Endothelial cell of umbilical vein (primary cell): ENCODE measurements around the gene TACR1. TPM values are rescaled to one million over a fixed set of nuclear protein-coding genes. Genes with fewer than 3 reads are reported as not detected.

Source experiments
- BruUV-seq: library from RNA; stranded (reverse); fragments of 400-500 nt; replicated peaks from 2 replicates; lab custom pipeline; 2021; lab: Mats Ljungman, UMichigan
- CTCF ChIA-PET: fragments of 300-600, 350-600 bp; sonication (Branson Sonifier 250); formaldehyde crosslinking; loops from one replicate; lab custom pipeline; 2021; ENCODE audit warnings: antibody characterized with exemption, inconsistent platforms; lab: Charles Lee
- POLR2A ChIA-PET: fragments of 300-600, 350-600 bp; sonication (Branson Sonifier 250); formaldehyde crosslinking; loops from one replicate; lab custom pipeline; 2021; ENCODE audit warnings: antibody characterized with exemption, inconsistent platforms; lab: Charles Lee
- DNase-seq: peaks from one replicate; pipeline ENCODE4 v3.0.0-alpha.2; 2011; ENCODE audit warnings: low read depth, low spot score
- FAIRE-seq: peaks from 2 replicates; lab custom pipeline; 2011; peaks lifted over from hg19 to GRCh38; lab: Jason Lieb, UNC
- H2AFZ ChIP-seq: 2 replicates; pipeline ENCODE4 v1.6.0; 2012; ENCODE audit warnings: low read depth, low read length, control low read depth, inconsistent platforms
- H3K27ac ChIP-seq: 2 replicates; pipeline ENCODE4 v1.5.1; 2011; ENCODE audit warnings: low read depth, mild to moderate bottlenecking, control low read depth, low read length, moderate library complexity; ENCODE audit not compliant: insufficient read depth
- H3K27me3 ChIP-seq, 2 experiments: 2 replicates each; pipeline versions ENCODE4 v1.6.0 to v1.6.1; 2011; ENCODE audit warnings: low read length in 2 of 2, mixed read lengths in 1 of 2; ENCODE audit not compliant: control insufficient read depth in 2 of 2, insufficient read depth in 2 of 2
- H3K36me3 ChIP-seq, 2 experiments: 2 replicates in 1 of 2; 3 replicates in 1 of 2; pipeline ENCODE4 v1.5.1; 2011; ENCODE audit warnings: low read length in 2 of 2, mild to moderate bottlenecking in 1 of 2, moderate library complexity in 1 of 2; ENCODE audit not compliant: control insufficient read depth in 2 of 2, insufficient read depth in 2 of 2; ENCODE audit errors: extremely low read depth in 1 of 2
- H3K4me1 ChIP-seq: 3 replicates; pipeline ENCODE4 v1.5.1; 2011; ENCODE audit warnings: mild to moderate bottlenecking, low read length; ENCODE audit not compliant: control insufficient read depth, insufficient read depth; ENCODE audit errors: extremely low read depth
- H3K4me2 ChIP-seq: 2 replicates; pipeline ENCODE4 v1.6.1; 2011; ENCODE audit warnings: low read length, control low read depth, mixed read lengths; ENCODE audit not compliant: insufficient read depth
- H3K4me3 ChIP-seq, 3 experiments: fragments of 200-600 bp in 1 of 3; sonication (generic), shearing (Covaris generic) in 1 of 3; replicated peaks in 1 of 3; 2 replicates each; pipeline ENCODE4 v1.5.1; 2011 to 2016; ENCODE audit warnings: control low read depth in 3 of 3, low read length in 3 of 3, mild to moderate bottlenecking in 2 of 3, inconsistent platforms in 1 of 3, low read depth in 1 of 3, moderate library complexity in 1 of 3; ENCODE audit not compliant: insufficient read depth in 1 of 3
- H3K79me2 ChIP-seq: 2 replicates; pipeline ENCODE4 v1.6.0; 2012; ENCODE audit warnings: low read length, inconsistent platforms; ENCODE audit not compliant: control insufficient read depth, insufficient read depth
- H3K9ac ChIP-seq: replicated peaks from 2 replicates; pipeline ENCODE3; 2011; ENCODE audit warnings: low read length, control low read depth; ENCODE audit not compliant: insufficient read depth; ENCODE audit errors: extremely low read depth
- H3K9me1 ChIP-seq: replicated peaks from 3 replicates; pipeline ENCODE4 v1.6.0; 2011; ENCODE audit warnings: mild to moderate bottlenecking, low read length; ENCODE audit not compliant: control insufficient read depth, insufficient read depth; ENCODE audit errors: extremely low read depth
- H3K9me3 ChIP-seq: replicated peaks from 2 replicates; pipeline ENCODE4 v1.5.1; 2012; ENCODE audit warnings: low read length, inconsistent platforms; ENCODE audit not compliant: control insufficient read depth, insufficient read depth
- H4K20me1 ChIP-seq: replicated peaks from 2 replicates; pipeline ENCODE3; 2011; ENCODE audit warnings: mild to moderate bottlenecking, low read length; ENCODE audit not compliant: control insufficient read depth, insufficient read depth; ENCODE audit errors: extremely low read depth
- CTCF ChIP-seq, 2 donors: IDR thresholded peaks; 1 replicate in 1 of 2; 2 replicates in 1 of 2; pipeline ENCODE4 v1.5.1; 2011; ENCODE audit warnings: low read length in 2 of 2, mild to moderate bottlenecking in 2 of 2, moderate library complexity in 2 of 2, control low read depth in 1 of 2, inconsistent platforms in 1 of 2, low read depth in 1 of 2; ENCODE audit not compliant: insufficient read depth in 1 of 2; ENCODE audit errors: extremely low read depth in 1 of 2
- EZH2 ChIP-seq: IDR thresholded peaks from 2 replicates; pipeline ENCODE4 v1.6.1; 2012; ENCODE audit warnings: borderline replicate concordance, low read depth, mild to moderate bottlenecking, moderate library complexity, low read length, inconsistent platforms; ENCODE audit not compliant: severe bottlenecking
- FOS ChIP-seq: IDR thresholded peaks from 2 replicates; pipeline ENCODE4 v1.6.1; 2011; ENCODE audit warnings: mild to moderate bottlenecking, low read length, moderate library complexity, borderline replicate concordance; ENCODE audit not compliant: insufficient read depth
- GATA2 ChIP-seq: IDR thresholded peaks from 2 replicates; pipeline ENCODE4 v1.7.0; 2011; ENCODE audit warnings: low read depth, mild to moderate bottlenecking, moderate library complexity, mixed read lengths, low read length; ENCODE audit not compliant: insufficient read length, insufficient read depth
- JUN ChIP-seq: IDR thresholded peaks from 2 replicates; pipeline ENCODE4 v1.6.1; 2011; ENCODE audit warnings: borderline replicate concordance, low read depth; ENCODE audit not compliant: insufficient read length, insufficient read depth
- MAX ChIP-seq: IDR thresholded peaks from 2 replicates; pipeline ENCODE4 v1.6.1; 2011; ENCODE audit not compliant: insufficient read depth, insufficient read length
- MYC ChIP-seq: IDR thresholded peaks from one replicate; pipeline ENCODE4 v1.6.1; 2011; ENCODE audit warnings: mild to moderate bottlenecking, low read depth, low read length
- POLR2A ChIP-seq: IDR thresholded peaks from 2 replicates; pipeline ENCODE4 v1.6.1; 2012; ENCODE audit warnings: low read depth, mild to moderate bottlenecking, control low read depth, low read length
- POLR2AphosphoS5 ChIP-seq: IDR thresholded peaks from 2 replicates; pipeline ENCODE4 v1.6.1; 2012; ENCODE audit warnings: low read depth, mild to moderate bottlenecking, control low read depth, low read length, moderate library complexity; ENCODE audit not compliant: insufficient read depth
- dilution Hi-C: fragments of 300-500 bp; cut with MboI; formaldehyde crosslinking; loops from one replicate; pipeline ENCODE4 v1.15.0; 2019; ENCODE audit warnings: low sequenced_read_pairs; ENCODE audit not compliant: extremely low pct_ligation_motif_present
- intact Hi-C: fragments of 100-400 bp; cut with micrococcal nuclease; formaldehyde crosslinking; loops from one replicate; pipeline ENCODE4 v1.10.0; 2022
- polyA plus RNA-seq, 4 experiments: library from polyadenylated mRNA; depleted of rRNA in 3 of 4; stranded (reverse) in 3 of 4; unstranded in 1 of 4; fragments of >200 nt; gene quantifications; 2 replicates each; pipeline versions ENCODE4 v1.2.1 to v1.2.3, GENCODE V29; 2011 to 2012; ENCODE audit warnings: missing spikeins in 1 of 4
- total RNA-seq: library from RNA; stranded (reverse); gene quantifications from 2 replicates; pipeline ENCODE4 v1.2.3, GENCODE V29; 2021

The TACR1 gene
- total and polyA plus RNA-seq, 2 donors (not counting 3 experiments of a cell fraction or from before 2014, with no cell fraction given), result not detected

DNA sequence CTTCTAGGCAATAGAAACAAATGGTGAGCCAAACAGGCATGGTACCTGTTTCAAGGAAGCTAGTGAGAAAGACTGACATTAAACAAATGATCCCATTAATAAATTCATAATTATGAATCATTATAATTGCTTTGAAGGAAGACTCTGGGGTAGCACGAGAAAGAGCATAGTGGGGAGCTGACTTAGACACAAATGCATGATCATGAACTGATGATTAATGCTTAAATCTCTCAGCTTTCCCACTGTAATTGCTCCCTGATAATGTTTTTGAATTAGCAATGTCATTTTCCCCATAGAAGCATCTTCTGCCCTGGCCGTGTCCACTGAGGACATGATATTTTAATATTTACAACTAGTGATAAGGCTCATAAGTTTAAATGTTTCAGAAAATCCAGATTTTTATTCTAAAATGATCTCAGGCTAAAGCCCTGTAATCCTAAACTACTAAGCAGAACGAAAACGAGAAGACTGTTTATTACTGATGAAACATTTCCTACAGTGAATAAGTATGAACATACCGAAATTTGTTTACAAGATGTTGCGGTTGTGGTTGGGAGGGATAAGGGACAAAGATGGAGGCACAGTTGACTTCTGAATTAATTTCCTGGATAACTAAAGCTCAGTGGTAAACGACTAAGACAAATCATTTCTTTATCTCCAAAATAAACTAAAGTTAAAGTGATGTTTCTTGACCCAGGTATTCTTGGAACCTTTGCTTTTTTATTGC lies 47.3 kb upstream of the TACR1 start:
- H3K79me2 ChIP-seq, result no peaks in the 10 kb centered on the region
- intact Hi-C loops (no loop called here), dilution Hi-C loops (no loop called here)
- no peaks in the 10 kb centered on the region for H3K36me3 ChIP-seq
- H3K4me2 ChIP-seq, result no peak overlapping the region
- no TSS peak for BruUV-seq
- H4K20me1 ChIP-seq, result no peaks in the 10 kb centered on the region
- no peaks in the 10 kb centered on the region for H3K9me3 ChIP-seq
- DNase-seq (no peak), FAIRE-seq (no peak)
- H3K4me1 ChIP-seq, result no peaks in the 10 kb centered on the region
- ChIA-PET POLR2A (no interaction called here), CTCF (no interaction called here)
- no peaks in the 10 kb centered on the region for H3K27me3 ChIP-seq
- H3K4me3 ChIP-seq, result no peak overlapping the region
- no peak overlapping the region for H3K9ac ChIP-seq
- H2AFZ ChIP-seq, result no peak overlapping the region
- no peak for TF ChIP-seq JUN
- no peak for TF ChIP-seq GATA2
- no peak for TF ChIP-seq FOS
- no peak for TF ChIP-seq MAX
- no peak for TF ChIP-seq POLR2AphosphoS5
- TF ChIP-seq MYC, result no peak
- TF ChIP-seq EZH2, result no peak
- no peak for TF ChIP-seq POLR2A
- no peak for TF ChIP-seq CTCF (IDR thresholded peaks at IDR 0.05; ENCODE audit: extremely low read depth in 1 of 2, insufficient read depth in 1 of 2, low read depth in 1 of 2, low read length in 2 of 2)
- H3K9me1 ChIP-seq, result no peaks in the 10 kb centered on the region
- no peak overlapping the region for H3K27ac ChIP-seq
